Mononuclear cell (primary cell): ENCODE results near the gene MRGPRF. TPM values are rescaled to one million over a fixed set of nuclear protein-coding genes. Genes with fewer than 3 reads are reported as not detected.

Experiments
- H3K27me3 ChIP-seq: 2 replicates; pipeline ENCODE4 v1.6.0; 2011; ENCODE audit warnings: low read length, control low read depth; ENCODE audit not compliant: insufficient read depth
- H3K4me1 ChIP-seq: 2 replicates; pipeline ENCODE4 v1.5.1; 2011; ENCODE audit warnings: mild to moderate bottlenecking, low read length, control low read depth; ENCODE audit not compliant: insufficient read depth
- H3K4me3 ChIP-seq: 2 replicates; pipeline ENCODE4 v1.5.1; 2011; ENCODE audit warnings: mild to moderate bottlenecking, low read length, moderate library complexity
- H3K9me3 ChIP-seq: 2 replicates; pipeline ENCODE4 v1.5.1; 2011; ENCODE audit warnings: low read depth, mild to moderate bottlenecking, control low read depth, low read length
- total RNA-seq: library from RNA; depleted of rRNA; stranded (reverse); fragments of >200 nt; gene quantifications from one replicate; pipeline ENCODE4 v1.2.3, GENCODE V29; 2012

MRGPRF gene
- total RNA-seq, 1 donor, result under 0.01 TPM

- no peaks in the 10 kb centered on the region for H3K9me3 ChIP-seq
- H3K4me1 ChIP-seq, result peaks cover 57% of the 10 kb centered on the region
These were observed 40.7 kb upstream of the MRGPRF start for GRCh38 chr11:69053546-69054396.

GRCh38 chr11:69053169-69053477 lies 40.1 kb upstream of the MRGPRF start:
- H3K9me3 ChIP-seq, result no peaks in the 10 kb centered on the region
- no peak overlapping the region for H3K4me3 ChIP-seq
- peaks cover 61% of the 10 kb centered on the region for H3K4me1 ChIP-seq
- H3K27me3 ChIP-seq, result no peaks in the 10 kb centered on the region

More at GRCh38 chr11:69053546-69054396, 40.7 kb upstream of the MRGPRF start:
- Histone ChIP-seq H3K4me3 (no peak overlapping the region), H3K27me3 (no peaks in the 10 kb centered on the region)

- Histone ChIP-seq H3K4me1 (peaks cover 67% of the 10 kb centered on the region), H3K9me3 (no peaks in the 10 kb centered on the region), H3K27me3 (no peaks in the 10 kb centered on the region), H3K4me3 (no peak overlapping the region)
These were observed 39.5 kb upstream of the MRGPRF start for GRCh38 chr11:69052343-69053168.

GRCh38 chr11:69051381-69052342 lies 38.6 kb upstream of the MRGPRF start:
- no peaks in the 10 kb centered on the region for H3K9me3 ChIP-seq
- H3K4me1 ChIP-seq, result peaks cover 64% of the 10 kb centered on the region
- no peak overlapping the region for H3K4me3 ChIP-seq
- no peaks in the 10 kb centered on the region for H3K27me3 ChIP-seq

GRCh38 chr11:69050592-69051380 lies 37.7 kb upstream of the MRGPRF start:
- Histone ChIP-seq H3K27me3 (no peaks in the 10 kb centered on the region), H3K4me3 (no peak overlapping the region), H3K4me1 (peaks cover 55% of the 10 kb centered on the region), H3K9me3 (no peaks in the 10 kb centered on the region)

GRCh38 chr11:69049490-69049867 lies 36.4 kb upstream of the MRGPRF start:
- Histone ChIP-seq H3K9me3 (no peaks in the 10 kb centered on the region), H3K27me3 (no peaks in the 10 kb centered on the region), H3K4me1 (peaks cover 45% of the 10 kb centered on the region), H3K4me3 (peak overlapping the region; percentile 87)

GRCh38 chr11:69048694-69049489 lies 35.8 kb upstream of the MRGPRF start, which contains the start of gene TPCN2:
TSS of gene TPCN2 (plus strand) at chr11:69048932. CDS start at chr11:69048998, 66 bp downstream.
- Histone ChIP-seq H3K4me3 (peak within 1 kb of the TSS; percentile 87), H3K9me3 (no peaks in the 10 kb centered on the region), H3K27me3 (no peaks in the 10 kb centered on the region), H3K4me1 (peaks cover 51% of the 10 kb centered on the region)

- no peaks in the 10 kb centered on the region for H3K9me3 ChIP-seq
- peaks cover 51% of the 10 kb centered on the region for H3K4me1 ChIP-seq
- no peaks in the 10 kb centered on the region for H3K27me3 ChIP-seq
- H3K4me3 ChIP-seq, result peak overlapping the region; percentile 87
These were observed 35.1 kb upstream of the MRGPRF start for GRCh38 chr11:69048031-69048693.

GRCh38 chr11:69044111-69045013 lies 31.3 kb upstream of the MRGPRF start:
- Histone ChIP-seq H3K27me3 (no peaks in the 10 kb centered on the region), H3K4me3 (no peak overlapping the region), H3K9me3 (no peaks in the 10 kb centered on the region), H3K4me1 (peaks cover 40% of the 10 kb centered on the region)

GRCh38 chr11:69041516-69041915 lies 28.5 kb upstream of the MRGPRF start:
- Histone ChIP-seq H3K4me3 (no peak overlapping the region), H3K9me3 (no peaks in the 10 kb centered on the region), H3K27me3 (no peaks in the 10 kb centered on the region), H3K4me1 (peaks cover 40% of the 10 kb centered on the region)

- peaks cover 40% of the 10 kb centered on the region for H3K4me1 ChIP-seq
These were observed 27.7 kb upstream of the MRGPRF start for GRCh38 chr11:69040581-69041260.

GRCh38 chr11:69040051-69040450 lies 27.0 kb upstream of the MRGPRF start:
- no peaks in the 10 kb centered on the region for H3K27me3 ChIP-seq
- H3K4me1 ChIP-seq, result peaks cover 40% of the 10 kb centered on the region
- H3K9me3 ChIP-seq, result no peaks in the 10 kb centered on the region
- no peak overlapping the region for H3K4me3 ChIP-seq

More at GRCh38 chr11:69040581-69041260, 27.7 kb upstream of the MRGPRF start:
- Histone ChIP-seq H3K9me3 (no peaks in the 10 kb centered on the region), H3K4me3 (no peak overlapping the region), H3K27me3 (no peaks in the 10 kb centered on the region)
